22Rv1 (cell line): ENCODE results near the gene ABCA2.

Experiments
- ZFX ChIP-seq: fragments of 450-650 bp; IDR thresholded peaks from 2 replicates; pipeline ENCODE4 v1.6.1; 2017; ENCODE audit warnings: antibody characterized with exemption, borderline replicate concordance
- TF ChIP-seq, protein P1 (sequence below): fragments of 450-650 bp; IDR thresholded peaks from 2 replicates; pipeline ENCODE4 v1.5.1; 2017; ENCODE audit warnings: mild to moderate bottlenecking

DNA sequence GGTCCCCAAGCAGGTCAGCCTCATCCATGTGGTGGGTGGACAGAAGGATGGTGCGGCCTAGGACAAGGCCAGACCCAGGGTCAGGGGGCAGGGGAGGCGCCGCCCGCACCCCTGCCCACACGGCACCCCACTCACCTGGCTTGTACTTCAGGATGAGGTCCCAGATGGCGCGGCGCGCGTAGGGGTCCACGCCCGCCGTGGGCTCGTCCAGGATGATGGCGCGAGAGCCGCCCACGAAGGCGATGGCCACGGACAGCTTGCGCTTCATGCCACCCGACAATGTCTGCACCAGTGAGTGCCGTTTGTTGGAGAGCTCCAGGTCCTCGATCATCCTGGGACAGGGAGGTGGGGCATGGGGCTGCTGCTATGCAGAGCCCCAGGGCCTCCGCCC, 12.5 kb downstream of the ABCA2 start:
- TF ChIP-seq, protein P1, sequence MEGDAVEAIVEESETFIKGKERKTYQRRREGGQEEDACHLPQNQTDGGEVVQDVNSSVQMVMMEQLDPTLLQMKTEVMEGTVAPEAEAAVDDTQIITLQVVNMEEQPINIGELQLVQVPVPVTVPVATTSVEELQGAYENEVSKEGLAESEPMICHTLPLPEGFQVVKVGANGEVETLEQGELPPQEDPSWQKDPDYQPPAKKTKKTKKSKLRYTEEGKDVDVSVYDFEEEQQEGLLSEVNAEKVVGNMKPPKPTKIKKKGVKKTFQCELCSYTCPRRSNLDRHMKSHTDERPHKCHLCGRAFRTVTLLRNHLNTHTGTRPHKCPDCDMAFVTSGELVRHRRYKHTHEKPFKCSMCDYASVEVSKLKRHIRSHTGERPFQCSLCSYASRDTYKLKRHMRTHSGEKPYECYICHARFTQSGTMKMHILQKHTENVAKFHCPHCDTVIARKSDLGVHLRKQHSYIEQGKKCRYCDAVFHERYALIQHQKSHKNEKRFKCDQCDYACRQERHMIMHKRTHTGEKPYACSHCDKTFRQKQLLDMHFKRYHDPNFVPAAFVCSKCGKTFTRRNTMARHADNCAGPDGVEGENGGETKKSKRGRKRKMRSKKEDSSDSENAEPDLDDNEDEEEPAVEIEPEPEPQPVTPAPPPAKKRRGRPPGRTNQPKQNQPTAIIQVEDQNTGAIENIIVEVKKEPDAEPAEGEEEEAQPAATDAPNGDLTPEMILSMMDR, result no peak
- no peak for TF ChIP-seq ZFX
